ENCODE data around the gene PIP5K1C. TPM values are rescaled to one million over a fixed set of nuclear protein-coding genes. Genes with fewer than 3 reads are reported as not detected.

The PIP5K1C gene
- total RNA-seq, 1 experiment from 2014 or later: 4.2 TPM

DNA sequence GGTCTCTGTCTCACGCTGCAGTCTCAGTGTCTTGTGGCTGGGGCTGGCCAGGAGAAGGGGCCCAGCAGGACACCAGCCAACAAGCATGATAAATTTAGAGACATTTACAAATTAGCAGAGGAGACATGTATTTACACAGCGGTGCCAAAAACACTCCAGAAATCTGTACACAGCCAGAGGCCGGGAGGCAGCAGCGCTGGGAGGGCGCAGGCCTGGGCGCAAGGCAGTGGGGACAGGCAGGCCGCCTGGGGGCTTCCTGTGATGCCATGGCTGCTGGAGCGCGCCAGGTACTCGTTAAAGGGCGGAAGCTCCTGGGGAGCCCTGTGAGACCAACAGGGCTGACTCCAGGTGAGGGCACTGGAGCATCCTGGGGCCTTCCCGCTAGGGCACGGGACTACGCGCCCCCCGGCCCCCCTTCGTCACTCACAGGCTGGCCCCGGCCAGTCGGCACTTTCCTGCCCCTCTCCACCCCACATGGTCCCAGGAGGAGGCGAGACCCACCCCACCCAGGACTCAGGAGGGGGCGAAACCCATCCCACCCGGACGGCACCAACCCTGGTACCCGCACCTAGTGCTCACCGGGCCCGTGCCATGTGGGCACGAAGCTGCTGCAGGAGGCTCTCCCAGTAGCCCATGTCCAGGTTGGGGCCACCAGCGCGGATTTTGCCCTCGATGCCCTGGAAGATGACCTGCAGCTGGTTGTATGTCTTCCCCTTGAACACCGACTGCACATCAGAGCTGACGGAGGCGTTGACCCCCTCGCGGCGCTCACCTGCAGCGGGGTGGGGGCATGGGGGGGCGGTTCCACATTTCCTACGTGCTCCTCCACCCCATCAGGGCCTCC lies 86.2 kb downstream of the PIP5K1C start:
- Histone ChIP-seq H2AFZ (ENCODE audit: low read length) (no peak overlapping the region), H4K20me1 (ENCODE audit: insufficient read depth, low read depth, low read length) (no peaks in the 10 kb centered on the region; the same call in 1 of the 2 replicates), H3K9me3 (ENCODE audit: low read length) (no peaks in the 10 kb centered on the region), H3K27me3 (ENCODE audit: low read length) (no peaks in the 10 kb centered on the region), H3K4me2 (ENCODE audit: low read depth, low read length, poor library complexity, severe bottlenecking) (no peak overlapping the region), H3K27ac (ENCODE audit: low read length) (no peak overlapping the region), H3K4me1 (ENCODE audit: low read length) (no peaks in the 10 kb centered on the region), H3K4me3 (ENCODE audit: low read length) (no peak overlapping the region), H3K36me3 (ENCODE audit: insufficient read depth, low read length) (no peaks in the 10 kb centered on the region), H3K9ac (ENCODE audit: low read length) (no peak overlapping the region), H3K9me2 (replicated peaks; ENCODE audit: insufficient read depth, low read length) (no peaks in the 10 kb centered on the region), H3K79me2 (ENCODE audit: low read length) (no peaks in the 10 kb centered on the region)
- DNase-seq: no peak

DNA sequence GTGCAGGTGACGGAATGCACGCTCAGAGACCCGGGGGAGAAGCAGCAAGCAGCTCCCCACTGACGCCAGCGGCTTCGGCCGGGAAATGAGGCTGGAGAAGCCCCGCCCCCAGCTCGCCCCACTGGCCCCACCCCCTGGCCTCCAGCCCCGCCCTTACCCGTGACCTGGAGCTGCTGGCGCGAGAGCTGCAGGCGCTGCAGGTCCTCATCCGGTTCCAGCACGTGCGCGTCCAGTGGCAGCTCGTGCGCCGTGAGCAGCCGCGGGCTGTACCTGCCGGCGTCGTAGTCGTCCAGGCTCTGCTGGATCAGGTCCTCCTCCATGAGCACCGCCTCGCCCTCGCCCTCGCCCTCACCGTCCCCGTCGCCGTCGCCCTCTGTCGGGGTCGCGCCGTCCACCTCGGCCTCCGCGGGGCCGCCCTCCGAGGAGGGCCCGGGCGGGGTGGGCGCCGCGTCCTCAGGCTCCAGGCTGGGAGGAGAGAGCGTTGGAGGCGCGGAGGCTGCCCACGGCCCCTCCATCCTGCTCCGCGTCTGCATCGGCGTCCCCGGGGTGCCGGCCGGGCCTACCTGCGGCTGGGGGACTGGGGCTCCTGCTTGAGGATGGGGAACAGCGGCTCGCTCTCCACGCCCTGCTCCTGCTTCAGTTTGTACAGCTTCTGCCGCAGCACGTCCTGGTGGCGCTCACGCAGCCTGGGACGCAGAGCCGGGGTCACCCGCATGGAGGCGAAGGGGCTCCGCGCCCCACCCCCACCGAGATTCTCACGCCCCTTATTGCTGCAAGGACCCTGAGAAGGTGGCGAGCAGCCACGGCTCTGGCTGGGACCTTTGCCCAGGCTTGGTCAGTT lies 87.1 kb downstream of the PIP5K1C start:
- no peaks in the 10 kb centered on the region for H3K36me3 ChIP-seq (ENCODE audit: insufficient read depth, low read length)
- no peaks in the 10 kb centered on the region for H3K27me3 ChIP-seq (ENCODE audit: low read length)
- H3K9ac ChIP-seq (ENCODE audit: low read length): no peak overlapping the region
- H3K9me2 ChIP-seq (replicated peaks; ENCODE audit: insufficient read depth, low read length): no peaks in the 10 kb centered on the region
- 0 out of 2 replicates have a peak, but pooled peaks cover under 1% of the 10 kb centered on the region for H4K20me1 ChIP-seq (ENCODE audit: insufficient read depth, low read depth, low read length)
- H3K79me2 ChIP-seq (ENCODE audit: low read length): no peaks in the 10 kb centered on the region
- no peak overlapping the region for H3K4me2 ChIP-seq (ENCODE audit: low read depth, low read length, poor library complexity, severe bottlenecking)
- H2AFZ ChIP-seq (ENCODE audit: low read length): no peak overlapping the region
- no peak overlapping the region for H3K4me3 ChIP-seq (ENCODE audit: low read length)
- H3K27ac ChIP-seq (ENCODE audit: low read length): no peak overlapping the region
- no peak for DNase-seq
- H3K4me1 ChIP-seq (ENCODE audit: low read length): no peaks in the 10 kb centered on the region
- H3K9me3 ChIP-seq (ENCODE audit: low read length): no peaks in the 10 kb centered on the region

GRCh38 chr19:3612330-3612729 lies 87.9 kb downstream of the PIP5K1C start:
- H3K27me3 ChIP-seq (ENCODE audit: low read length): no peaks in the 10 kb centered on the region
- H4K20me1 ChIP-seq (ENCODE audit: insufficient read depth, low read depth, low read length): 0 out of 2 replicates have a peak, but pooled peaks cover 5% of the 10 kb centered on the region
- no peak overlapping the region for H2AFZ ChIP-seq (ENCODE audit: low read length)
- no peaks in the 10 kb centered on the region for H3K9me3 ChIP-seq (ENCODE audit: low read length)
- H3K79me2 ChIP-seq (ENCODE audit: low read length): no peaks in the 10 kb centered on the region
- no peak overlapping the region for H3K27ac ChIP-seq (ENCODE audit: low read length)
- no peak overlapping the region for H3K4me3 ChIP-seq (ENCODE audit: low read length)
- DNase-seq: no peak
- no peaks in the 10 kb centered on the region for H3K9me2 ChIP-seq (replicated peaks; ENCODE audit: insufficient read depth, low read length)
- H3K9ac ChIP-seq (ENCODE audit: low read length): no peak overlapping the region
- no peaks in the 10 kb centered on the region for H3K36me3 ChIP-seq (ENCODE audit: insufficient read depth, low read length)
- no peaks in the 10 kb centered on the region for H3K4me1 ChIP-seq (ENCODE audit: low read length)
- no peak overlapping the region for H3K4me2 ChIP-seq (ENCODE audit: low read depth, low read length, poor library complexity, severe bottlenecking)

DNA sequence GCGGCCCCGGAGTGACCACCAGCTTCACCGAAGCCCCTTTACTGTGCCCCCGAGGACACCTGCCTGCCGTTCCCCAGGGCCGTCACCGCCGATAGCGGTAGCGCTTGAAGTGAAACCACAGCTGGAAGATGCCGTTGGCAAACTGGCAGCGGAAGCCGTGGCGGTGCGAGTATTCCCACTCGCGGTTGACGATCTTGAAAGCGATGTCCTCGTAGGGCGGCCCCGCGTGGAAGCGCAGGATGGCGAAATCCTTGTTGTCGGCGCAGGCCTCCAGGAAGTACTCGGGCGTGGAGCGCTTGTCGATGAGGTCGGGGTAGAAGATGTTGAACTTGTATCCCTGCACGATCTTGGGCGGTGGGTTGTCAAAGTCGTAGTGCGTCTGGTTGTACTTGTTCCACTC lies 88.4 kb downstream of the PIP5K1C start:
- 0 out of 2 replicates have a peak, but pooled peaks cover 5% of the 10 kb centered on the region for H4K20me1 ChIP-seq (ENCODE audit: insufficient read depth, low read depth, low read length)
- no peaks in the 10 kb centered on the region for H3K9me2 ChIP-seq (replicated peaks; ENCODE audit: insufficient read depth, low read length)
- H3K79me2 ChIP-seq (ENCODE audit: low read length): no peaks in the 10 kb centered on the region
- H3K4me2 ChIP-seq (ENCODE audit: low read depth, low read length, poor library complexity, severe bottlenecking): no peak overlapping the region
- no peak overlapping the region for H3K27ac ChIP-seq (ENCODE audit: low read length)
- H3K27me3 ChIP-seq (ENCODE audit: low read length): no peaks in the 10 kb centered on the region
- no peaks in the 10 kb centered on the region for H3K9me3 ChIP-seq (ENCODE audit: low read length)
- no peak for DNase-seq
- H3K9ac ChIP-seq (ENCODE audit: low read length): no peak overlapping the region
- H3K4me1 ChIP-seq (ENCODE audit: low read length): no peaks in the 10 kb centered on the region
- no peaks in the 10 kb centered on the region for H3K36me3 ChIP-seq (ENCODE audit: insufficient read depth, low read length)
- H3K4me3 ChIP-seq (ENCODE audit: low read length): no peak overlapping the region
- no peak overlapping the region for H2AFZ ChIP-seq (ENCODE audit: low read length)

GRCh38 chr19:3610745-3611717 lies 89.2 kb downstream of the PIP5K1C start:
- no peak for DNase-seq
- no peak overlapping the region for H3K4me3 ChIP-seq (ENCODE audit: low read length)
- H3K9me2 ChIP-seq (replicated peaks; ENCODE audit: insufficient read depth, low read length): no peaks in the 10 kb centered on the region
- no peaks in the 10 kb centered on the region for H3K36me3 ChIP-seq (ENCODE audit: insufficient read depth, low read length)
- H3K9me3 ChIP-seq (ENCODE audit: low read length): no peaks in the 10 kb centered on the region
- no peaks in the 10 kb centered on the region for H3K79me2 ChIP-seq (ENCODE audit: low read length)
- H4K20me1 ChIP-seq (ENCODE audit: insufficient read depth, low read depth, low read length): 0 out of 2 replicates have a peak, but pooled peaks cover 5% of the 10 kb centered on the region
- no peaks in the 10 kb centered on the region for H3K4me1 ChIP-seq (ENCODE audit: low read length)
- no peaks in the 10 kb centered on the region for H3K27me3 ChIP-seq (ENCODE audit: low read length)
- no peak overlapping the region for H3K4me2 ChIP-seq (ENCODE audit: low read depth, low read length, poor library complexity, severe bottlenecking)
- no peak overlapping the region for H3K27ac ChIP-seq (ENCODE audit: low read length)
- no peak overlapping the region for H3K9ac ChIP-seq (ENCODE audit: low read length)
- no peak overlapping the region for H2AFZ ChIP-seq (ENCODE audit: low read length)

DNA sequence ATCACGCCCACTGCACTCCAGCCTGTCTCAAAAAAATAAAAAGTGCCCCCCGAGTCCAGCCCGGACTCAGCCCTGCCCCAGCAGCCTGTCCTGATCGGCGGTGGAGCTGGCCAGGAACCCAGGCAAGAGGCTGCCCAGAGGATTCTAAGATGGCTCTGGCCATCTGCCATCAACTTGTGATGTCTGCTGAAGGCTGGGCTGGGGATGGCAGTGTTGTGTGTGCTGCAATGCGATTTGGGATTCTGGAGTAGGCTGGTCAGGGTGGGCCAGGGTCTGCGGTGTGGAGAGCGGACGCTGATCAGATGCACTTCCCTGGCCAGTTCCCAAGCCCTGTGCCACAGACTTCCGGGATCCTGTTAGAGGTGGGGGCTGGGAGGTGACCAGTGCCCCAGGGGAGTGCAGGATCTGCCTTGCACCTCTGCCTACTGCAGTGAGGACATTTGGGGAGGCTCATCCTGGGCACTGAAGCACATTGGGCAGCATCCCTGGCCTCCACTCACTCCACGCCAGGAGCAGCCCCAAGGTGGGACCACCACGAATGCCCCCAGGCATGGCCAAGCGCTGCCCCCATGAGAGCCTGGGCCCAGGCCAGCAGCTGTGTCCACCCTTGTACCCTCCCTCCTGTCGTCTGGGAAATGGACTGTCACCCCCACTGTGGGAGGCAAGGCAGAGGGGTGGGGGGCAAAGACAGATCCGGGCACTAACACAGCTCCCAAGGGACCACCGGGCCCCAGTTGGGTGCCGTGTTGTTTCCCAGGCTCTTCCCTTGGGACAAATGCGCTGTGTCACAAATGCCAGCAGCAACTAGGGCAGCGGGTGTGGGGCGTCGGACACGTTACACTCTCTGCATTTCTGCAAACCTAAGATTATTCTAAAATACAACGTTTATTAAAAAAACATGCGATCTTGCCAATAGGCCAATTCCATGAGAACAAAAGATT lies 90.2 kb downstream of the PIP5K1C start:
- no peaks in the 10 kb centered on the region for H3K9me2 ChIP-seq (replicated peaks; ENCODE audit: insufficient read depth, low read length)
- no peak overlapping the region for H3K4me3 ChIP-seq (ENCODE audit: low read length)

DNA sequence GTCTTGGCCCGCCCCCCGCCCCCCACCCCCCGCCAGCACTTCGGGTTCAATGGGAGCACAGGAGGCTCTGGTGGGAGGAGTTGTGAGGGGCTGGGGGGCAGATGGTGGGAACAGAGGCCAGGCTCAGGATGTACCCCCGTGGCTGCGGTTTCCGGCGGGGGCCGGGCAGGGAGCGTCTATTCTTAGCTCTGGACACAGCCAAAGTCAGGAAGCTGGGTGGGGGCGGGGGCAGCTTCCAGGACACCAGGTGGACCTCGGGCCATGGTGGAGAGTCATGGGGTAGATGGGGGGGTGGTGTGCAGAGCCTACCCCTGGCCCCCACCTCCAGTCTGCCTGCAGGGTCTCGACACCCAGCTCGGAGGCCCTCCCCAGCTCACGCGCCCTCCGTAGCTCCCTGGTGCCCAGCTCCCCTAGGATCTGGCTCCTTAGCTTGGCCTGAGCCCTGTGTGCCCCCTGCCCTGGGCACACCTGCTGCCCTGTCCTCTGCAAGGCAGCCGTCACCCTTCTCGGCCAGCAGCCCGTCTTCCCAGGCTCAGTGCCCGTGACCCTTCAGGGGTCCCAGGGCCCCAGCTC lies 91.4 kb downstream of the PIP5K1C start:
- H3K27ac ChIP-seq (ENCODE audit: low read length): no peak overlapping the region
- no peak overlapping the region for H2AFZ ChIP-seq (ENCODE audit: low read length)
- H3K9me3 ChIP-seq (ENCODE audit: low read length): no peaks in the 10 kb centered on the region
- no peaks in the 10 kb centered on the region for H3K27me3 ChIP-seq (ENCODE audit: low read length)
- peaks cover 7% of the 10 kb centered on the region; the same call in 1 of the 2 replicates for H3K4me1 ChIP-seq (ENCODE audit: low read length)
- H4K20me1 ChIP-seq (ENCODE audit: insufficient read depth, low read depth, low read length): peaks cover 10% of the 10 kb centered on the region; the same call in 1 of the 2 replicates
- no peaks in the 10 kb centered on the region for H3K79me2 ChIP-seq (ENCODE audit: low read length)
- no peak overlapping the region for H3K4me2 ChIP-seq (ENCODE audit: low read depth, low read length, poor library complexity, severe bottlenecking)
- no peak overlapping the region for H3K9ac ChIP-seq (ENCODE audit: low read length)
- DNase-seq: no peak
- H3K36me3 ChIP-seq (ENCODE audit: insufficient read depth, low read length): no peaks in the 10 kb centered on the region
- no peaks in the 10 kb centered on the region for H3K9me2 ChIP-seq (replicated peaks; ENCODE audit: insufficient read depth, low read length)
- no peak overlapping the region for H3K4me3 ChIP-seq (ENCODE audit: low read length)

More for the DNA sequence above, 90.2 kb downstream of the PIP5K1C start:
- peaks cover 10% of the 10 kb centered on the region; the same call in 1 of the 2 replicates for H4K20me1 ChIP-seq (ENCODE audit: insufficient read depth, low read depth, low read length)
- no peak overlapping the region for H3K27ac ChIP-seq (ENCODE audit: low read length)
- H3K36me3 ChIP-seq (ENCODE audit: insufficient read depth, low read length): no peaks in the 10 kb centered on the region
- no peaks in the 10 kb centered on the region for H3K9me3 ChIP-seq (ENCODE audit: low read length)
- H3K4me1 ChIP-seq (ENCODE audit: low read length): peaks cover 4% of the 10 kb centered on the region; the same call in 1 of the 2 replicates
- no peak overlapping the region for H3K4me2 ChIP-seq (ENCODE audit: low read depth, low read length, poor library complexity, severe bottlenecking)
- no peaks in the 10 kb centered on the region for H3K79me2 ChIP-seq (ENCODE audit: low read length)
- H3K9ac ChIP-seq (ENCODE audit: low read length): no peak overlapping the region
- no peak for DNase-seq
- no peaks in the 10 kb centered on the region for H3K27me3 ChIP-seq (ENCODE audit: low read length)
- no peak overlapping the region for H2AFZ ChIP-seq (ENCODE audit: low read length)

Measured in Karpas-422 (cell line).